Psoas muscle (tissue), 8 donors: ENCODE data around the gene MAGI2. TPM values are rescaled to one million over a fixed set of nuclear protein-coding genes. Genes with fewer than 3 reads are reported as not detected.

Experiments used
- ATAC-seq, 4 donors: fragments of 200-7000 bp; cut with Tn5 transposase; one replicate each; pipeline ENCODE4 v1.9.1; 2020; ENCODE audit warnings: moderate library complexity in 3 of 4, mild to moderate bottlenecking in 2 of 4
- DNase-seq, 2 donors: peaks; one replicate each; pipeline ENCODE4 v3.0.0-alpha.2; 2020
- H3K27ac ChIP-seq: fragments of 200-600 bp; one replicate; pipeline ENCODE4 v1.8.0; 2022
- H3K27me3 ChIP-seq, 3 donors: fragments of 200-600 bp in 1 of 3; one replicate each; pipeline versions ENCODE4 v1.6.1 to v1.8.0; 2013 to 2022; ENCODE audit warnings: low read length in 2 of 3, mild to moderate bottlenecking in 2 of 3, moderate library complexity in 1 of 3; ENCODE audit not compliant: insufficient read depth in 3 of 3
- H3K36me3 ChIP-seq, 2 donors: fragments of 200-600 bp in 1 of 2; one replicate each; pipeline versions ENCODE4 v1.6.1 to v1.8.0; 2013 to 2022; ENCODE audit warnings: low read depth in 1 of 2, mild to moderate bottlenecking in 1 of 2, moderate library complexity in 1 of 2; ENCODE audit not compliant: insufficient read depth in 1 of 2
- H3K4me1 ChIP-seq: fragments of 200-600 bp; one replicate; pipeline ENCODE4 v1.8.0; 2022
- H3K4me3 ChIP-seq: fragments of 200-600 bp; one replicate; pipeline ENCODE4 v1.8.0; 2022; ENCODE audit warnings: mild to moderate bottlenecking
- H3K9me3 ChIP-seq: fragments of 200-600 bp; one replicate; pipeline ENCODE4 v1.8.0; 2022
- CTCF ChIP-seq: fragments of 200-600 bp; IDR thresholded peaks from one replicate; pipeline ENCODE4 v1.8.0; 2022; ENCODE audit warnings: antibody characterized with exemption
- WGBS, 3 donors: extraction: QIAGEN DNeasy Blood & Tissue Kit; methylation state at CpG; one replicate each; pipeline versions ENCODE4 v1.1.6 to v1.1.7; 2013; 5-methylcytosine and 5-hydroxymethylcytosine counted together
- intact Hi-C, 2 donors: fragments of 100-400 bp; cut with DNase I; formaldehyde crosslinking; loops; one replicate each; pipeline versions ENCODE4 v1.11.0 to v1.14.2; 2022
- polyA plus RNA-seq, 3 donors: library from polyadenylated mRNA; stranded (reverse); fragments of 200-250 nt; gene quantifications; one replicate each; pipeline ENCODE4 v1.2.3, GENCODE V29; 2013
- total RNA-seq, 4 donors: library from RNA; stranded (reverse); fragmentation: NEBNext Ultra II Directional in 2 of 4; extraction: Animal tissue kit (Norgen Biotek cat#: 25700) in 2 of 4; gene quantifications; one replicate each; pipeline versions ENCODE4 v1.2.1 to v1.2.4, GENCODE V29; 2021 to 2023
- donor health status: healthy with polysubstance abuse.
- donor health status: DM: no; HTN: no; CAD: no; lungs with moderate emphysema.
- donor health status: Bipolar disorder and iron deficiency.
- donor health status: healthy.
- donor health status: DM: yes; HTN: yes; CAD: no.
- donor health status: DM: no; HTN: no; CAD: no.
- donor health status: DM: no; HTN: no; CAD: no.
- donor health status: DM: yes; HTN: yes; CAD: no.

Gene MAGI2
- total and polyA plus RNA-seq, 7 donors, result 0.46 to 2.5 (median 1.4) TPM

GRCh38 chr7:79353720-79354468 lies 99.6 kb downstream of the MAGI2 start:
- no peak overlapping the region for H3K27ac ChIP-seq
- ATAC-seq (no peak), DNase-seq (no peak)
- intact Hi-C loops, result no loop called here
- no peak for TF ChIP-seq CTCF
- no peaks in the 10 kb centered on the region for H3K9me3 ChIP-seq
- WGBS, 3 donors, result 75 to 92% (median 92%) methylated on average over 2 of the region's 2 CpGs
- no peaks in the 10 kb centered on the region for H3K4me1 ChIP-seq
- no peaks in the 10 kb centered on the region for H3K27me3 ChIP-seq
- no peaks in the 10 kb centered on the region for H3K36me3 ChIP-seq
- H3K4me3 ChIP-seq, result no peak overlapping the region

- Histone ChIP-seq H3K4me3 (no peak overlapping the region), H3K27me3 (no peaks in the 10 kb centered on the region), H3K27ac (no peak overlapping the region), H3K4me1 (no peaks in the 10 kb centered on the region), H3K9me3 (no peaks in the 10 kb centered on the region), H3K36me3 (no peaks in the 10 kb centered on the region)
- ATAC-seq (no peak), DNase-seq (no peak)
- intact Hi-C loops, result no loop called here
- no peak for TF ChIP-seq CTCF
Measured at GRCh38 chr7:79352323-79352722, 101.1 kb downstream of the MAGI2 start.

- Histone ChIP-seq H3K27me3 (no peaks in the 10 kb centered on the region), H3K4me3 (no peak overlapping the region), H3K4me1 (no peaks in the 10 kb centered on the region), H3K9me3 (no peaks in the 10 kb centered on the region), H3K27ac (no peak overlapping the region), H3K36me3 (no peaks in the 10 kb centered on the region)
- DNase-seq, result no peak
- WGBS, 3 donors, result 74 to 80% (median 78%) methylated on average over 3 of the region's 3 CpGs
- intact Hi-C loops, result no loop called here
- ATAC-seq, result no peak
- TF ChIP-seq CTCF, result no peak
Measured at GRCh38 chr7:79347351-79347750, 106.1 kb downstream of the MAGI2 start.

- H3K27me3 ChIP-seq, result no peaks in the 10 kb centered on the region
- intact Hi-C loops, result no loop called here
- H3K9me3 ChIP-seq, result no peaks in the 10 kb centered on the region
- WGBS, 3 donors, result 93 to 96% (median 93%) methylated on average over 5 of the region's 5 CpGs
- H3K4me1 ChIP-seq, result no peaks in the 10 kb centered on the region
- no peak for ATAC-seq
- no peaks in the 10 kb centered on the region for H3K36me3 ChIP-seq
- DNase-seq, result no peak
- H3K4me3 ChIP-seq, result no peak overlapping the region
- no peak overlapping the region for H3K27ac ChIP-seq
- no peak for TF ChIP-seq CTCF
Measured at GRCh38 chr7:79341902-79342301, 111.6 kb downstream of the MAGI2 start.

GRCh38 chr7:79340212-79340611 lies 113.3 kb downstream of the MAGI2 start:
- no peaks in the 10 kb centered on the region for H3K4me1 ChIP-seq
- no peak for DNase-seq
- no peaks in the 10 kb centered on the region for H3K27me3 ChIP-seq
- intact Hi-C loops, result no loop called here
- H3K36me3 ChIP-seq, result no peaks in the 10 kb centered on the region
- H3K9me3 ChIP-seq, result no peaks in the 10 kb centered on the region
- no peak for TF ChIP-seq CTCF
- H3K27ac ChIP-seq, result no peak overlapping the region
- no peak overlapping the region for H3K4me3 ChIP-seq
- ATAC-seq, result no peak
